WI38 (cell line): ENCODE measurements around the gene C1orf56.

Source experiments
- H3K4me3 ChIP-seq: 2 replicates; pipeline ENCODE4 v1.5.1; 2011; ENCODE audit warnings: low read depth, mild to moderate bottlenecking, control low read depth, low read length
- CTCF ChIP-seq: IDR thresholded peaks from 2 replicates; pipeline ENCODE4 v1.5.1; 2012; ENCODE audit warnings: low read depth, mild to moderate bottlenecking, control low read depth, low read length

Gene C1orf56

GRCh38 chr1:151043163-151043562, 4.4 kb upstream of the C1orf56 start:
- TF ChIP-seq CTCF, result no peak

GRCh38 chr1:151047925-151048644, 534 bp downstream of the C1orf56 start:
- TF ChIP-seq CTCF, result peak; percentile 24; the same call in 1 of the 2 replicates
- peak overlapping the region; percentile 65 for H3K4me3 ChIP-seq

More at GRCh38 chr1:151043163-151043562, 4.4 kb upstream of the C1orf56 start:
- no peak overlapping the region for H3K4me3 ChIP-seq

GRCh38 chr1:151048645-151049032, 1.1 kb downstream of the C1orf56 start:
- peak overlapping the region; percentile 65 for H3K4me3 ChIP-seq
- no peak for TF ChIP-seq CTCF

GRCh38 chr1:151049458-151049857, 1.9 kb downstream of the C1orf56 start:
- TF ChIP-seq CTCF, result no peak
- H3K4me3 ChIP-seq, result no peak overlapping the region

- no peak for TF ChIP-seq CTCF
- no peak overlapping the region for H3K4me3 ChIP-seq
These were observed 2.6 kb downstream of the C1orf56 start for GRCh38 chr1:151050051-151050688.

- TF ChIP-seq CTCF, result no peak
- no peak overlapping the region for H3K4me3 ChIP-seq
These were observed 3.9 kb downstream of the C1orf56 start for GRCh38 chr1:151051356-151052009.
